GM19463 (cell line): Measurements from ENCODE around the gene ESAM.

Experiments
- ATAC-seq: cut with Tn5 transposase; IDR thresholded peaks from one replicate; pipeline ENCODE4 v1.9.1; 2021; ENCODE audit warnings: mild to moderate bottlenecking, moderate library complexity; ENCODE audit not compliant: unreplicated experiment

Gene ESAM

DNA sequence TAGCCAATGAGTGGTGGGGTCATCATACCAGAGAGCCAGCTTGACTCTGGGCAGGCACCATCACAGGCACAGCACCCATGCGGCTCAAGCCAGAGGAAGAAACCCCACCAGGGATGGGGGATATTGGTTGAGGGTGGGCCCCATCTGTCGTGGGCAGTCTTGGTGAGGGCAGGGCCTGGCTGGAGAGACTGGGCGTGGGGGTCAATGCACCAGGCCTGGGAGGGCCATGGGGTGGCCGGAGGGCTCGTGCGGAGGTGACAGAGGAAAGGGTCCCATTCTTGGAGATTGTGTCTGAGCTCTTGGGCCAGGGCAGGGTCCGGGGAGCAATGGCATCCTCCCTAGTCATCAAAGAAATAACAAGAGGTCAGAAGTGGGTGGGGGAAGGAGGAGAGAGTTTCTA lies 8.5 kb downstream of the ESAM start:
- no peak for ATAC-seq

DNA sequence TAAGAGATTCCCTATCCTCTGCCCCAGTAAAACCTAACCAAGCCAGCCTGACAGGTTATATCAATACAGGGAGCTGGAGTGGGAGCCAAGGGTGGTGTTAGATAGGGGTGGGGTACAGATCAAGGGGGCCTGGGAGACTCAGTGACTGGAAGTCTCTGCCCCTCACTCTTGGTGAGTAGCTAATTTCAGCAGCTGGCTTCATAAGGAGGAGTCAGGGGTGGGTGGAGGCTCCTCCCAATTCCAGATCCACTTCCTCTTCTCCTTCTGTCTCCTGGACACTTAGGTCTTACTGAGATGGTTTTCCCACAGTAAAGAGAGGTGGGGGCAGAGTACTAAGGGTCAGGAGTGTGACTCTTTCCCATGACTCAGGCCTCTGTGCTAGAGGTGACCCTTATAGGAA lies 8.9 kb downstream of the ESAM start:
- ATAC-seq: no peak

DNA sequence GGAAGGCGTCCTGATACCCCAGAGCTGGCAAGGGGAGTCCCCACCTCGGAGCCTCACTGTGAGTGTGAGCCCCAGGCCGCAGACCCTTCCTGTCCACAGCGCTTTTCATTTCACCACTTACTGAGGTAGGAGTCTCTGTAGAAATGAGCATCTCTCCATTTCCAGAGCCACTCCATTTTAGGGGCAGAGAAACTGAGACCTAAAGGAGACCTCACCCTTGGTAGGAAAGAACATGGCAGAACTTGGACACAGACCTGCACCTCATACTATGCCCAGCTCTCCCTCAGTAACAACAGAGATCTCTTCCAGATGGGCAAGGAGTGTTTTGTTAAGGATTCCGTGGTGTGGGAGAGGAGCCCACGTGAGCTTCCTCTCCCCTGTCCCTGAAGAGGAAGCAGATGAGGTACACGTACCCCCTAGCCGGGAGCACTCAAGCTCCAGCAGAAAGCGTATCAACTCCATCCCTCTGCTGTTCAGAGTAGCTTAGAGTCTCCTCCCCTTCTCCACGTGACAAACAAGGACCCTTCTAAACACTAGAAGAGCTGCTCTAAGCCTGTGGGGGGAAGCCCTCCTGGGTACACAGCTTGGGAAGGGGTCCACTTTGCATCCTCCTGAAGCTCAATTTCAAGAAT lies 9.5 kb downstream of the ESAM start:
- no peak for ATAC-seq

DNA sequence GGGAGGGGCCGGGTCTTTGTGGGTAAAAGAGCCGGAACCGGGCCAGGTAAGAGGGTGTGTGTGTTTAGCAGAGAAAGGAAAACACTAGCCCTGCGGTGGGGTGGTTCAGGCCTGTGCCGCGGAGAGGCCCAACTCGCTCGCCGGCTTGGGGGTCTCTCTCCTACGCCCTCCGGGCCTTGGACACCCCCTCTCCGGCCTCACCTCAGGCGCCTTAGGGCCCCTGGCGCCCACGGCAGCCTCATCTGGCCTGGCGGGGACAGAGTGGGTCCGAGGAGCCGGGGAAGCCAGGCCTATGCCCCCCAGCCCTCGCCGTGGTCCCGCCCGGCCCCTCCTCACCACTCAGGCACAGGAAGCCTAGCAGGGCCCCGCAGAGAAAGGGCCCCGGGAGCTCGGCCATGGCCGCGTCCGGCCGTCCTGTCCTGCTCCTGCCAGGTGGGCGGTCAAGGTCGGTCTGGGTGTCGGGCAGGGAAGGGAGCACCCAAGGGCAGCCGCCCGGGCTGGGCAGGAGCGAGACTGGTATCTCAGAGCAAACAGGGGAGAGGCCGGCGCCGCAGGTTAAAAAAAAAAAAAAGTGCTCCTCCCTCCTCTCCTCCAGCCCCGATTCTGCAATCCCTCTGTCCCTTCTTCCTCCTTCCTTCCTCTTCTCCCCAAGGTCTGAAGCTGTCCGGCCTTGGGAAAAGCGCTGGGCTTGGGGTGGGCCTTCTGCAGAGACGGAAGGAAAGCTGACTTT lies 10.2 kb downstream of the ESAM start, which contains the start of gene VSIG2:
VSIG2 (minus strand) TSS at position 515 of the 730 bp plus-strand sequence; CDS start at position 397, 118 bp downstream.
- ATAC-seq: no peak

DNA sequence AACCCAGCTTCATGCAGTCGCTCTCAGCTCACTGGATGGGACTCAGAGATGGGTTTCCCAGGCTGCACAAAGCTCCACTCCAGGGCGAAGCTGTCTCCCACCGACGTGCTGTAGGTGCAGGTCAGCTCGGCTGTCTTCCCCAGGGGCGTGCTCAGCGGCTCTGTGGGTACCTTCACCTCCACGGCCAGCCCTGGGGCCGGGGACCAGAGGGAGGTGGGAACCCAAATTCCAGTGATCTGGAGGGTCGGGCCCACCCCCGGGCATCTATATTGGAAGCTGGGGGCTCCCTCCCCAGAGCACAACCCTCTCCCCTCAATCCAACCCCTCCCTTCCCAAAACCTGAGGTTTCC lies 10.7 kb downstream of the ESAM start:
- ATAC-seq: no peak

DNA sequence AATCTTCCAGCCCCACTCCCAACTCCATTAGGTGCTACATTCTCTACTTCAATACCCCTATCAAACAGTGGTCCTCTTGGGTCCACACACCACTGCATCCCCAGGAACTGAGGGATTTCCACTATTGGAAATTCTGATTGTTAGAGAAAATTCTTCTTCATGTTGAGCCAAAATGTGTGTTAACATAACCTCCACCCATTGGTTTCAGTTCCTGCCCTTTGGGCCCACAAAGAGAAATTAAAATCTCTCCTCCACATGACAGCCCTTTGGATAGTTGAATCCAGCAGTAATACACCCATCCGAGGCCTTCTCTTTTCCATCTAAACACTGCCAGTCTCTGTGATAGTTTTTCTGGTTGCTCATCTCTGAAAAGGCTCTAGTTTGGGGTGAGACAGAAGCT lies 12.2 kb downstream of the ESAM start:
- ATAC-seq: no peak

DNA sequence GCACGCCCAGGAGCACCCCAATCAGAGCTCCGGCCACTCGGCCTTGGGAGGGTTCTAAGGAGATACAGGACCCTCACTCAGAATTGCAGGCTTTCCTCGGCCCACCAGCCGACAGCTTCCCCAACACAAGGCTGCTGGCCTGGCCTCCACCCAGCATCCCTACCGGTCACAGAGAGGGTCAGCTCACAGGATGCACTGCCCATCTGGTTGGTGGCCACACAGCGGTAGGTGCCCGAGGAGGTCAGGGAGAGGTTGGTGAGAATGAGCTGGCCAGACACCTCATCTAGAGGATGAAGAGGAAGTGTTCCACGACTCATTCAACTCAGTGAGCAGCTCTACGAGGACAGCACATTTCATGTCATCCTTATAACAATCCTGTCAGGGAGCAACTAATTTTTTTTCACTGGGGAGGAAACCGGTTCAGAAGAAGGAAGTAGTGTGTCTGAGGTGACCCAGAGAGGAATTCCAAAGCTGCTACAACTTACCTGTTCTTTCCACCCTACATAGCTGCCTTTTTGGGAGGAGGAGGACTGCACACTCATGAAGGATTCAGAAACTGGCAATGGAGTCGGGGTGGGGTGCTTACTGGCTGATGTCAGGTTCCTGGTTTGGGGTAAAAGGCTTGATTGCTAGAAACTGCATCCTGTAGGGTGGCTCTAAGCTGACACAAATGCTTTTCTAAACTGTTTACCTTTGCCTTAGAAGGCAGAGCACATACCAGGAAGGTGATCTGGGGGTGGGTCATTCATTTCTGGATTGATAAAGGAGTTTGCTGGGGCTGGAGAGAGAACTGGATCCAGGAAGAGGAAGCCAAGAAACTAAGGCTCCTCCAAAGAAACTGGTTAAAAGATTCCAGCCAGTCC lies 13.4 kb downstream of the ESAM start:
- no peak for ATAC-seq

DNA sequence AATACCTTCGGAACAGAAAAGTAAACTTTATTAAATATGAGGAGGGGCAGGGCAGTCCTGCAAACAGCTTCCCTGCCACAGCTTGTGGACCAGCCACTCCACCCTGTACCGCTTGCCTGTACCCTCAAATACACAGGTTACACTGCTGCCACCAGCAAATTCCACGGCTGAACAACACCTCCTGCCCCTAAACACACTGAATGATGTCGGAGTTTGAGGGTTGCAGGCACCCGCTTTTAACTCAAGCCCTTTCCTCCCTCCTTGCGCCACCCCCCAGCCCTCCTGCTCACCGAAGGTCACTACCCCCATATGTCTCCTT lies 14.0 kb downstream of the ESAM start:
- ATAC-seq: no peak

DNA sequence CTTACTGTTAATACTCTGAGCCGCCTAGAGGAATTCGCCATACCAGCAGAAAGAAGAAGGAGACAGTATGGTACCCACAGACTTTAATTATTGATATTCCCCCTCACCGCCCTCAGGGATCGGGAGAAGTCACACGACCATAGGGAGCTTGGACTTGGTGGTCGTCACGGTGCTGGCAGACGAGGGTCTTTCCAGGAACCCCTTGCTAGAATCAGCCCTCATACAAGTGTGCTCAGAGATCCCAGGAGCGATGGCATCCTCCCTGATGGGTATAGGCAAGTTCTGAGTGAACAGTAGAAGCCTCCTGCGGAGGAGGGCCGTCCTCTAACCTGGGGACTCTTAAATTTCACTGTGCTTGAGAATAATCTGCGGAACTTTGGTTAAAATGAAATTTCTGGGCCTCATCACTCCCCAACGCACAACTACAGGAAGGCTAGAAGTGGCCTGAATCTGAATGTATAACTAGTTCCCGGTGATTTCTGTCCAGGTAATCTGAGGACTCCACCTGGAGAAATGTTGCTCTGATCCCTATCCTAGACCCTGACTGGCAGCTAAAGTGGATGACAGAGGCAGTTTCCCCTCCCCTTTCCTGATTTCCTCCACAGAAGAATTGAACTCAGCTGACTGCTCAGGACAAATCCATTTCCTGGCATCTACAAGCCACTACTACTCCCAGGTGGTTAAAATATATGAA lies 14.5 kb downstream of the ESAM start:
- no peak for ATAC-seq

DNA sequence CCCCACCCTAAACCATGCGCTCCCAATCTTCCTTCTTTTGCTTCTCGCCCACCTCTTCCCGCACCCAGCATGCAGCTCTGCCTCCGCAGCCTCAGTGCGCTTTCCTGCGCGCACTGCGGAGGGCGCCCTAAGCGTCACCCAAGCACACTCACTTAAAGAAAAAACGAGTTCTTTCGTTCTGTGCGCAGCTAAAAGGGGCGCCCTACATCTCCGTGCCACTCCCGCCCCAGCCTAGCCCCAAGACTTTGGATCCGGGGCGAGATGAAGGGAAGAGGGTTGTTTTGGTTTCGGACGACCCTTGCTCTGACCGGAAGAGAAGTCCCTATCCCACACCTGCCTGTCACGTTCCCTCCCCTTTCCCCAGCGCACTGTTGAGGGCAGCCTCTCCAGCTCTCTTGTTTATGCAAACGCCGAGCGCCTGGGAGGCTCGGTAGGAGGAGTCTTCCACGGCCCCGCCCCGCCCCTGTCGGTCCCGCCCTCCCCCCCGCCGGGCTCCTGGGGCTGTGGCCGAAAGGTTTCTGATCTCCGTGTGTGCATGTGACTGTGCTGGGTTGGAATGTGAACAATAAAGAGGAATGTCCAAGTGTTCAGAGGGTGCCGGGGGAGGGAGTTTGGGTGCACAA lies 15.4 kb downstream of the ESAM start:
- ATAC-seq: peak; percentile 95

DNA sequence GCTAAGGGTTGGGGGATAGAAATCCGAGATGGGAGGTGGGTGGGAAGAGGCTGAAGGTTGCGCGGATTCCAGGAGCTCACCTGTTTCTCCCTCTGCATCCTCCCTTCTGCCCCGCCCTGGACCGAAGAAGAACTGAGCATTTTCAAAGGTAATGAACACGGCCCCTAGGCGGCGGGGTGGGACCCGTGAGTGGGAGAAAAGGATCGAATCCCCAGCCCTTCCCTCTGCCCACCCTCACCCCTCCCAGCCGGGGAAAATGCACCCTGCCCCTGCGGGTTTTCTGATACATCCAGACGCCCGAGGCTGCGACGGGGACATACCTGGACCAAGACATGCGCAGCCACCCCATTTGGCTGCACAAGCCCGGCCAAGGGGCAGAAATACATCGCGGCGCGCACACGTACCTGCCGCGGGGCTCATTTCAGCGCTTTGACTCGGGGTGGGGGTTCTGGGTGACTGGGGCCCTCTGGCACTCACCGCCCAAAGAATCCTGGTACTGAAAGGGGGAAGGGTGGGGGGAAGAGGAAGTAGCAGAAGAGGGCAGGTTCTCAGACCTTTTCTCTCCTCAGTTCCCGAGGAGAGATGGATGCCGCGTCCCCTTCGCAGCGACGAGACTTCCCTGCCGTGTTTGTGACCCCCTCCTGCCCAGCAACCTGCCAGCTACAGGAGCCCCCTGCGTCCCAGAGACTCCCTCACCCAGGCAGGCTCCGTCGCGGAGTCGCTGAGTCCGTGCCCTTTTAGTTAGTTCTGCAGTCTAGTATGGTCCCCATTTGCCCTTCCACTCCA lies 16.1 kb downstream of the ESAM start:
- ATAC-seq: peak; percentile 13

DNA sequence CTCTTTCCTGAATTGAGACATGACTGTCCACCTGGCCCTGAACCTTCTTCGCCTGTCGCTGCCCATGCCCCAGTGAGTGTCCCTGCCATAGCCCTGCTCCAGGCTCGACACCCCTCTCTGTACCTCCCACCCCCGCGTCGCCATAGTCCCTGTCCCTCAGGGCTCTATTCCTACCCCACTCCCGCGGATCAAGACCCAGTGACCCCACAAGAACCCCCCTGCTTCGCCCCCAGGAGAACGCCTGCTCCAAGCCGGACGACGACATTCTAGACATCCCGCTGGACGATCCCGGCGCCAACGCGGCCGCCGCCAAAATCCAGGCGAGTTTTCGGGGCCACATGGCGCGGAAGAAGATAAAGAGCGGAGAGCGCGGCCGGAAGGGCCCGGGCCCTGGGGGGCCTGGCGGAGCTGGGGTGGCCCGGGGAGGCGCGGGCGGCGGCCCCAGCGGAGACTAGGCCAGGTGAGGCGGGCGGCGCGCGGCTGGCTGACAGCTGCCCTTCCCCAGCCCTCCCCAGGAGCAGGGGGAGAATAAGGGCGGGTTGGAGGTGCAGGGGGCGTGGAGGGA lies 16.7 kb downstream of the ESAM start:
- ATAC-seq: no peak

DNA sequence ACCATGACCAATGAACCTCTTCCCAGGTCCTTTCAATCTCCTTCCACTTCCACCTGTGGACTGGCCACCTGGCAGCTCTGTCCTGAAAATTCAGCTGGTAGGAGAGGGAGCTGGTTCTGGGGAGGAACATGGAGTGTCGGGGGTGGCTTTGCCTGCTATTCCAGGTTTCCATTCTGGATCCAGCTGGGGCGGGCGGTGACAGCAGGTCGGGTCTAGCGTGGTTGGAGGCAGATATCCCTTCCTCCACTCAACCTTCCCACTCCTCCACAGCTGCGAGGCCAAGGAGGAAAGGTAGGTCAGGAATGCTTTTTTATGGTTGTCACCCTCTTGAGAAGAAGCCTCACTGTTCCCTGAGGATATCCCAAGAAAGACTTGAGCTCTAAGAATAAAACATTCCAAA lies 19.0 kb downstream of the ESAM start:
- no peak for ATAC-seq

DNA sequence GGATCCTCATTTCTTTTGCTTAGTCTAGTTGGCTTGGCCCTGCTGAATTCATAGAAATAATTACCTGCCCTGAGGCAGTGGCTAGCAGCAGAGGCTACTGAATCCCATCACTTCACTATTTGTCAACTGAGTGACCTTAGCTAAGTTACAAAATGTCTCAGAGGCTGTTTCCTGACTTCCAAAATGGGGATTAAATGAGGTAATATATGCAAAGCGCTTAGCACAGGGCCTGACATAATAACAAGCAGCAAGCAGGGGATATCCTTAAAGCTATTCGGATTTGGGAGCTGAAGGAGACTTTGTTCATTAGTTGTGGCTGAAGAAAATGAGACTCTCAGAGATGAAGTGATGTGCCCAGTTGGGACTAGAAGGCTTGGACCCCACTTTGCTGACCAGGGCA lies 19.5 kb downstream of the ESAM start:
- no peak for ATAC-seq

DNA sequence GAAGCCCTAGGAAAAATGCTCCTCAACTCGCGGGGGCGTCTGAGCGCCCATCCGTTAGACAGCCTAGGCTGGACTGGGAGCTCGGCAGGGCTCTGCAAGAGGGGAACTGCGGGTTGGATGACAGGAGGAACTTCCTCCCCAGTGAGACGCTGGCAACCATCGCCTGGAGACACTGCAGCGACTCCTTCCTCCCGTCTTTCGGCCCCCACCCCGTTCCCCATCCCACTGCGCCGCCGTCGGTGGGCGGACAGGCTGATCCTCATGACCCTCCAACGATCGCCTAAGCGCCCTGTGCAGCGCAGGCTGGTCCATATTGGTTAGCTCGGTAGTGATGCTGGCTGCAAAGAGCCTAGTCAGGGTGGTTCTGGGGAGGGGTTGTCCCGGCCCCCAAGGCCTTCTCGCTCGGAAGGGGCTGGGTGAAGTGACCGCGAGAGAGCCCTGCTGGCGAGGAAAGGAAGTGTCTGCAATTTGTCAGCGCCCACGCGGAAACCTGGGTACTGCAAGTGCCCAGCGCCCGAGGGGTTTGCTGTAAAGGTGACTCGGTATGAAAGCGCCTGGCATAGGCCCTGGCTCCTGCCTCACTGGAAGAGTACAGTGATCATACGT lies 21.7 kb downstream of the ESAM start:
- peak; percentile 26 for ATAC-seq

DNA sequence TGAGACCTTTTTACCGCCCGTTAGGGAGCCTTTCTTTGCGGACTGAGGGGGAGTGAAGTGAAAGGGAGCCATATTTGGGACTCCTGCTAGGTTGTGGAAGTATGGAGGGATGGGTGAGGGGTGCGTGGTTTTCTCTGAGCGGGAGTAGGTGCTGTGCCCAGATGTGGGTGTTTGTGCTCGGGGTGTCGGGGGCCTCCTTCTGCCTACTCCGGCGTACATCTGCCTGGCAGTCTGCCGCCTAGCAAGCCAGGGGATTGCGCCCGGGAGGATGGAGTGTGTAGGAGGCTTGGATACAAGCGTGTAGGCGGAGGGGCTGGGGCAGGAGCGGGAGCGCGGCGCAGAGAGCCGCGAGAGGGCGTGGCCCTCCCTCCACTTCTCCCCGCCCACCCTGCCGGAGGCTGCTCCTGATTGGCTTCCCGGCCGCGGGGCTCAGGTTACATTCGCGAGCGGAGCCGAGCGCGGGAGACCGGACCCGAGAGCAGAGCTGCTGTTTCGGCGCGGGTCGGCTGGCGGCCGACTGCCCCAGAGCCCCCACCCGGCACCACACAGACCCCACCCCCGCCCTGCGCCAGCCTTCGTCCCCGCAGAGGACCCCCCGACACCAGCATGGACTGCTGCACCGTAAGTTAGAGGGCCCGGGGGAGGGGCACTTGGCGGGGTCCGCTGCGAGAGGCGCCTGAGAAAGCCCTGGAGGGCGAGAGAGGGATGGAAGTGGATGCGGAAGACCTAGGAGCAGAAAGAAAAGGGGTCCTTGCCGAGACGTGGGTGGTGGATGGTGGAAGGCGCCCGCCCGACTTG lies 22.4 kb downstream of the ESAM start, which contains the start of gene NRGN:
NRGN (plus strand) TSS at position 464 of the 798 bp plus-strand sequence; CDS start at position 607, 143 bp downstream.
- peak; percentile 99 for ATAC-seq

DNA sequence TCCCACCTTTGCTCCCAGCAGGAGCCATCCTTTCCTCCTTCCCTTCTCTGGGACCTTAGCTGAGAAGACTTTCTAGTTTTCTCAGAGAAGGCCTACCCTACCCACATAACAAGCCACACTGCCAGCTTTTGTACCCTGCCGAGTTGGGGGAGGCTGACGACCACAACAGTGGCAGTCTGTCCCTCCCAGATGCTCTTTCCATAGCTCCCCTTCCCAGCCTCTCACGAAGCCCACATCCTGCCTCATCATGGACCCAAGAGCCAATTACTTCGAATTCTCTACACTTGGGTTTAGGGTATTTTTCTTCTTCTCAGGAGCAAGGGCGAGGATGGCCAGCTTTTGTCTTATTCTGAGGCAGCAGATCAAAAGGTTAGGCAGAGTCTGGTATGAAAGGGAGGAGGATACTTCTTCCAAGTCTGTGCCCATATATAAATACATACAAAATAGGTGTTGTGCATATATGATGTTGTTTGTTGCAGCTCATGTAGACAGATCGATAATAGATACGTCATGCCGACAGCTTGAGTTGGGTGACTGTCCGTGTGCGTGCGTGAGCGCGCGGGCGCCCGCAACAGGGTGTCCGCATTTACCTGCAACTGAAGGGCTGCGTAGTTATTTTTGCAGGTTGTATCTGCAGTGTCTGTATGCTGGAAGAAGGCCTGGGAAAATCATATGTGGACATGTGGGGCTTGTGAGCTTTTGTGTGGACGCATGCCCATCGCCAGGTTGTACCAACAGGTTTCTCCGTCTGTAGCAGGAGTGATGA lies 23.2 kb downstream of the ESAM start:
- no peak for ATAC-seq
